Measurements from ENCODE around the gene PRKAG3. TPM values are rescaled to one million over a fixed set of nuclear protein-coding genes. Genes with fewer than 3 reads are reported as not detected.

PRKAG3 gene
- total and polyA plus RNA-seq, 4 donors, result 0.08 TPM; not detected in 3

DNA sequence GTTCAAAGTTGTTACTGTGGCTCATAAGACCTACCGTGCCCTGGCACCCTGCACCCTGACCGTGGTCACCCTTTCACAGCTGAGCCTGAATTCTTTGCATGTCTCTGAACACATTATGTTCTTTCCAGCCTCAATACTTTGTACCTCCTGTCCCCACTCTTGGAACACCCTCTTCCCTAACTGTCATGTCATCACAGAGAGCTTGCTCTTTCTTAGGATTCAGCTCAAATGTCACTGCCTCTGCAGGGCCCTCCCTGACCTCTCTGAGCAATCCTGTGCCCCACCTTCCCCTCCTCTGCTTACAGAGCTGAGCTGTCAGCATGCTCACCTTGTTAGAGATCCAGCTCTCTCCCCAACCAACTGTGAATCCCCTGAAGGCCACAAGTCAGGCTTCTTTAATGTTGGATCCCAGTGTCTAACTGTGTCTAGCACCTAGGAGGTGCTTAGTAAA, 15.0 kb downstream of the PRKAG3 start:
- H3K9ac ChIP-seq (ENCODE audit: low read depth in 1 of 2, low read length in 2 of 2), result no peak overlapping the region
- H3K36me3 ChIP-seq (ENCODE audit: control insufficient read depth in 4 of 4, insufficient read depth in 3 of 4, low read depth in 1 of 4, low read length in 3 of 4), result peaks cover 18 to 74% (median 60%) of the 10 kb centered on the region in 4 donors
- no peaks in the 10 kb centered on the region for H3K27me3 ChIP-seq (ENCODE audit: control insufficient read depth in 4 of 4, insufficient read depth in 4 of 4, low read length in 3 of 4)
- WGBS, result 67% methylated on average over 2 of the region's 2 CpGs
- no peaks in the 10 kb centered on the region for H3K4me1 ChIP-seq (ENCODE audit: control insufficient read depth in 4 of 4, insufficient read depth in 4 of 4, low read length in 3 of 4)
- no peak overlapping the region for H3K27ac ChIP-seq (ENCODE audit: low read depth in 1 of 2, low read length in 2 of 2)
- no peaks in the 10 kb centered on the region for H3K9me3 ChIP-seq (ENCODE audit: control insufficient read depth in 4 of 4, low read length in 3 of 4)
- no peak for TF ChIP-seq HNF4G (IDR thresholded peaks at IDR 0.05)
- no peak for TF ChIP-seq FOXA2 (IDR thresholded peaks at IDR 0.05)
- TF ChIP-seq, protein P1, sequence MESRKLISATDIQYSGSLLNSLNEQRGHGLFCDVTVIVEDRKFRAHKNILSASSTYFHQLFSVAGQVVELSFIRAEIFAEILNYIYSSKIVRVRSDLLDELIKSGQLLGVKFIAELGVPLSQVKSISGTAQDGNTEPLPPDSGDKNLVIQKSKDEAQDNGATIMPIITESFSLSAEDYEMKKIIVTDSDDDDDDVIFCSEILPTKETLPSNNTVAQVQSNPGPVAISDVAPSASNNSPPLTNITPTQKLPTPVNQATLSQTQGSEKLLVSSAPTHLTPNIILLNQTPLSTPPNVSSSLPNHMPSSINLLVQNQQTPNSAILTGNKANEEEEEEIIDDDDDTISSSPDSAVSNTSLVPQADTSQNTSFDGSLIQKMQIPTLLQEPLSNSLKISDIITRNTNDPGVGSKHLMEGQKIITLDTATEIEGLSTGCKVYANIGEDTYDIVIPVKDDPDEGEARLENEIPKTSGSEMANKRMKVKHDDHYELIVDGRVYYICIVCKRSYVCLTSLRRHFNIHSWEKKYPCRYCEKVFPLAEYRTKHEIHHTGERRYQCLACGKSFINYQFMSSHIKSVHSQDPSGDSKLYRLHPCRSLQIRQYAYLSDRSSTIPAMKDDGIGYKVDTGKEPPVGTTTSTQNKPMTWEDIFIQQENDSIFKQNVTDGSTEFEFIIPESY (IDR thresholded peaks at IDR 0.05), result no peak
- TF ChIP-seq, protein P2, sequence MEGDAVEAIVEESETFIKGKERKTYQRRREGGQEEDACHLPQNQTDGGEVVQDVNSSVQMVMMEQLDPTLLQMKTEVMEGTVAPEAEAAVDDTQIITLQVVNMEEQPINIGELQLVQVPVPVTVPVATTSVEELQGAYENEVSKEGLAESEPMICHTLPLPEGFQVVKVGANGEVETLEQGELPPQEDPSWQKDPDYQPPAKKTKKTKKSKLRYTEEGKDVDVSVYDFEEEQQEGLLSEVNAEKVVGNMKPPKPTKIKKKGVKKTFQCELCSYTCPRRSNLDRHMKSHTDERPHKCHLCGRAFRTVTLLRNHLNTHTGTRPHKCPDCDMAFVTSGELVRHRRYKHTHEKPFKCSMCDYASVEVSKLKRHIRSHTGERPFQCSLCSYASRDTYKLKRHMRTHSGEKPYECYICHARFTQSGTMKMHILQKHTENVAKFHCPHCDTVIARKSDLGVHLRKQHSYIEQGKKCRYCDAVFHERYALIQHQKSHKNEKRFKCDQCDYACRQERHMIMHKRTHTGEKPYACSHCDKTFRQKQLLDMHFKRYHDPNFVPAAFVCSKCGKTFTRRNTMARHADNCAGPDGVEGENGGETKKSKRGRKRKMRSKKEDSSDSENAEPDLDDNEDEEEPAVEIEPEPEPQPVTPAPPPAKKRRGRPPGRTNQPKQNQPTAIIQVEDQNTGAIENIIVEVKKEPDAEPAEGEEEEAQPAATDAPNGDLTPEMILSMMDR (IDR thresholded peaks at IDR 0.05; ENCODE audit: low read depth, low read length, missing input control), result no peak
- TF ChIP-seq TAF1 (conservative IDR thresholded peaks at IDR 0.05), result no peak
- TF ChIP-seq, protein P3, sequence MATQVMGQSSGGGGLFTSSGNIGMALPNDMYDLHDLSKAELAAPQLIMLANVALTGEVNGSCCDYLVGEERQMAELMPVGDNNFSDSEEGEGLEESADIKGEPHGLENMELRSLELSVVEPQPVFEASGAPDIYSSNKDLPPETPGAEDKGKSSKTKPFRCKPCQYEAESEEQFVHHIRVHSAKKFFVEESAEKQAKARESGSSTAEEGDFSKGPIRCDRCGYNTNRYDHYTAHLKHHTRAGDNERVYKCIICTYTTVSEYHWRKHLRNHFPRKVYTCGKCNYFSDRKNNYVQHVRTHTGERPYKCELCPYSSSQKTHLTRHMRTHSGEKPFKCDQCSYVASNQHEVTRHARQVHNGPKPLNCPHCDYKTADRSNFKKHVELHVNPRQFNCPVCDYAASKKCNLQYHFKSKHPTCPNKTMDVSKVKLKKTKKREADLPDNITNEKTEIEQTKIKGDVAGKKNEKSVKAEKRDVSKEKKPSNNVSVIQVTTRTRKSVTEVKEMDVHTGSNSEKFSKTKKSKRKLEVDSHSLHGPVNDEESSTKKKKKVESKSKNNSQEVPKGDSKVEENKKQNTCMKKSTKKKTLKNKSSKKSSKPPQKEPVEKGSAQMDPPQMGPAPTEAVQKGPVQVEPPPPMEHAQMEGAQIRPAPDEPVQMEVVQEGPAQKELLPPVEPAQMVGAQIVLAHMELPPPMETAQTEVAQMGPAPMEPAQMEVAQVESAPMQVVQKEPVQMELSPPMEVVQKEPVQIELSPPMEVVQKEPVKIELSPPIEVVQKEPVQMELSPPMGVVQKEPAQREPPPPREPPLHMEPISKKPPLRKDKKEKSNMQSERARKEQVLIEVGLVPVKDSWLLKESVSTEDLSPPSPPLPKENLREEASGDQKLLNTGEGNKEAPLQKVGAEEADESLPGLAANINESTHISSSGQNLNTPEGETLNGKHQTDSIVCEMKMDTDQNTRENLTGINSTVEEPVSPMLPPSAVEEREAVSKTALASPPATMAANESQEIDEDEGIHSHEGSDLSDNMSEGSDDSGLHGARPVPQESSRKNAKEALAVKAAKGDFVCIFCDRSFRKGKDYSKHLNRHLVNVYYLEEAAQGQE (IDR thresholded peaks at IDR 0.05), result no peak
- TF ChIP-seq GABPA (IDR thresholded peaks at IDR 0.05 in 1 of 2, conservative IDR thresholded peaks at IDR 0.05 in 1 of 2), result no peak
- TF ChIP-seq FOXA1 (IDR thresholded peaks at IDR 0.05), result no peak
- no peak for TF ChIP-seq SP1 (IDR thresholded peaks at IDR 0.05)
- TF ChIP-seq HNF4A (conservative IDR thresholded peaks at IDR 0.05), result no peak
- TF ChIP-seq YY1 (IDR thresholded peaks at IDR 0.05), result no peak
- no peak for TF ChIP-seq JUND (IDR thresholded peaks at IDR 0.05)
- TF ChIP-seq NR2F2 (IDR thresholded peaks at IDR 0.05), result no peak
- TF ChIP-seq, protein P4, sequence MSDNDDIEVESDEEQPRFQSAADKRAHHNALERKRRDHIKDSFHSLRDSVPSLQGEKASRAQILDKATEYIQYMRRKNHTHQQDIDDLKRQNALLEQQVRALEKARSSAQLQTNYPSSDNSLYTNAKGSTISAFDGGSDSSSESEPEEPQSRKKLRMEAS (IDR thresholded peaks at IDR 0.05), result no peak
- no peak for DNase-seq (ENCODE audit: low spot score)
- H3K4me3 ChIP-seq (ENCODE audit: low read depth in 1 of 3, low read length in 3 of 3), result no peak overlapping the region

GRCh38 chr2:218815649-218816048, 16.0 kb downstream of the PRKAG3 start:
- no peaks in the 10 kb centered on the region for H3K27me3 ChIP-seq (ENCODE audit: control insufficient read depth in 4 of 4, insufficient read depth in 4 of 4, low read length in 3 of 4)
- no peak overlapping the region for H3K27ac ChIP-seq (ENCODE audit: low read depth in 1 of 2, low read length in 2 of 2)
- H3K36me3 ChIP-seq (ENCODE audit: control insufficient read depth in 4 of 4, insufficient read depth in 3 of 4, low read depth in 1 of 4, low read length in 3 of 4), result peaks cover 16 to 75% (median 61%) of the 10 kb centered on the region in 4 donors
- H3K9me3 ChIP-seq (ENCODE audit: control insufficient read depth in 4 of 4, low read length in 3 of 4), result no peaks in the 10 kb centered on the region
- no peaks in the 10 kb centered on the region for H3K4me1 ChIP-seq (ENCODE audit: control insufficient read depth in 4 of 4, insufficient read depth in 4 of 4, low read length in 3 of 4)
- 59% methylated on average over 4 of the region's 4 CpGs for WGBS
- no peak for DNase-seq (ENCODE audit: low spot score)
- H3K4me3 ChIP-seq (ENCODE audit: low read depth in 1 of 3, low read length in 3 of 3), result no peak overlapping the region
- no peak overlapping the region for H3K9ac ChIP-seq (ENCODE audit: low read depth in 1 of 2, low read length in 2 of 2)
- TF ChIP-seq ATF3 (IDR thresholded peaks at IDR 0.05), result no peak
- TF ChIP-seq HNF4G (IDR thresholded peaks at IDR 0.05), result no peak
- TF ChIP-seq NR2F2 (IDR thresholded peaks at IDR 0.05), result no peak
- TF ChIP-seq, protein P1 (IDR thresholded peaks at IDR 0.05), result no peak
- TF ChIP-seq RXRA (IDR thresholded peaks at IDR 0.05), result no peak
- no peak for TF ChIP-seq TAF1 (conservative IDR thresholded peaks at IDR 0.05)
- TF ChIP-seq, protein P2 (IDR thresholded peaks at IDR 0.05; ENCODE audit: low read depth, low read length, missing input control), result no peak
- TF ChIP-seq RAD21 (IDR thresholded peaks at IDR 0.05), result no peak
- TF ChIP-seq HNF4A (conservative IDR thresholded peaks at IDR 0.05), result no peak
- no peak for TF ChIP-seq SP1 (IDR thresholded peaks at IDR 0.05)
- no peak for TF ChIP-seq FOXA2 (IDR thresholded peaks at IDR 0.05)
- TF ChIP-seq GABPA (IDR thresholded peaks at IDR 0.05 in 1 of 2, conservative IDR thresholded peaks at IDR 0.05 in 1 of 2), result no peak
- TF ChIP-seq EGR1 (IDR thresholded peaks at IDR 0.05; ENCODE audit: low read depth in 2 of 2), result no peak
- no peak for TF ChIP-seq FOXA1 (IDR thresholded peaks at IDR 0.05)
- no peak for TF ChIP-seq YY1 (IDR thresholded peaks at IDR 0.05)
